ENCODE measurements around the gene MGAT4B.

MGAT4B gene

GRCh38 chr5:179769796-179770195 is 36.9 kb downstream of the MGAT4B start:
- H3K27ac ChIP-seq (ENCODE audit: low read depth, low read length): no peak overlapping the region
- 0 out of 2 replicates have a peak, but pooled peaks cover 5% of the 10 kb centered on the region for H3K36me3 ChIP-seq (ENCODE audit: low read length)
- H3F3A ChIP-seq (ENCODE audit: insufficient read depth): no peaks in the 10 kb centered on the region
- no peaks in the 10 kb centered on the region for H3K27me3 ChIP-seq (ENCODE audit: low read length)
- no peaks in the 10 kb centered on the region for H3K9me2 ChIP-seq (replicated peaks; ENCODE audit: insufficient read depth, low read length)
- no peaks in the 10 kb centered on the region for H3K9me3 ChIP-seq (ENCODE audit: insufficient read depth, low read length)
- H3K9ac ChIP-seq (ENCODE audit: low read length): no peak overlapping the region
- no peak overlapping the region for H3K4me3 ChIP-seq (ENCODE audit: insufficient read depth, low read length, poor library complexity, severe bottlenecking)
- TF ChIP-seq, protein P1, sequence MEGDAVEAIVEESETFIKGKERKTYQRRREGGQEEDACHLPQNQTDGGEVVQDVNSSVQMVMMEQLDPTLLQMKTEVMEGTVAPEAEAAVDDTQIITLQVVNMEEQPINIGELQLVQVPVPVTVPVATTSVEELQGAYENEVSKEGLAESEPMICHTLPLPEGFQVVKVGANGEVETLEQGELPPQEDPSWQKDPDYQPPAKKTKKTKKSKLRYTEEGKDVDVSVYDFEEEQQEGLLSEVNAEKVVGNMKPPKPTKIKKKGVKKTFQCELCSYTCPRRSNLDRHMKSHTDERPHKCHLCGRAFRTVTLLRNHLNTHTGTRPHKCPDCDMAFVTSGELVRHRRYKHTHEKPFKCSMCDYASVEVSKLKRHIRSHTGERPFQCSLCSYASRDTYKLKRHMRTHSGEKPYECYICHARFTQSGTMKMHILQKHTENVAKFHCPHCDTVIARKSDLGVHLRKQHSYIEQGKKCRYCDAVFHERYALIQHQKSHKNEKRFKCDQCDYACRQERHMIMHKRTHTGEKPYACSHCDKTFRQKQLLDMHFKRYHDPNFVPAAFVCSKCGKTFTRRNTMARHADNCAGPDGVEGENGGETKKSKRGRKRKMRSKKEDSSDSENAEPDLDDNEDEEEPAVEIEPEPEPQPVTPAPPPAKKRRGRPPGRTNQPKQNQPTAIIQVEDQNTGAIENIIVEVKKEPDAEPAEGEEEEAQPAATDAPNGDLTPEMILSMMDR (IDR thresholded peaks at IDR 0.05; ENCODE audit: insufficient read depth, low read length, poor library complexity, severe bottlenecking): no peak
- TF ChIP-seq EZH2phosphoT487 (conservative IDR thresholded peaks at IDR 0.05; ENCODE audit: low read length): no peak
- H3K4me2 ChIP-seq (ENCODE audit: low read depth, low read length, poor library complexity, severe bottlenecking): no peak overlapping the region
- no peaks in the 10 kb centered on the region for H4K20me1 ChIP-seq (ENCODE audit: low read depth, low read length)
- peaks cover 18% of the 10 kb centered on the region; the same call in 1 of the 2 replicates for H3K79me2 ChIP-seq (ENCODE audit: insufficient read depth, low read length)
- H2AFZ ChIP-seq (ENCODE audit: low read depth, low read length, severe bottlenecking): no peak overlapping the region

DNA sequence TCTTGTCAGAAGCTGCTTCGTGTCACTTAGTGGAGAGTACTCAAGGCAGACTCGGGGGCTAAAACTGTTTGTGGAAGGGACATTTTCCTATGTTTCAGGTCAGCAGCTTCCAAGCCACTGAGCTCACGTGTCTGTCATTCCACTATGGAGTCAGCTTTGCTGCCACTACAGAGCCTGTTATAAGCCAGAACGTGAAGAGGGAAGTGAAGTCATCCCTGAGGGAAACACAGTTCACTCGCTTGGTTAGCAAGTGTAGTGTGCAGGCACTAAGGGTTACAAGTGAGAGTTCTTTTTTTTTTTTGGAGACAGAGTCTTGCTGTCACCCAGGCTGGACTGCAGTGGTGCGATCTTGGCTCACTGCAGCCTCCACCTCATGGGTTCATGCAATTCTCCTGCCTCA is 37.4 kb downstream of the MGAT4B start:
- no peak overlapping the region for H3K9ac ChIP-seq (ENCODE audit: low read length)
- no peaks in the 10 kb centered on the region for H4K20me1 ChIP-seq (ENCODE audit: low read depth, low read length)
- TF ChIP-seq EZH2phosphoT487 (conservative IDR thresholded peaks at IDR 0.05; ENCODE audit: low read length): no peak
- TF ChIP-seq, protein P1 (IDR thresholded peaks at IDR 0.05; ENCODE audit: insufficient read depth, low read length, poor library complexity, severe bottlenecking): no peak
- no peaks in the 10 kb centered on the region for H3F3A ChIP-seq (ENCODE audit: insufficient read depth)
- H3K4me3 ChIP-seq (ENCODE audit: insufficient read depth, low read length, poor library complexity, severe bottlenecking): no peak overlapping the region
- no peaks in the 10 kb centered on the region for H3K9me2 ChIP-seq (replicated peaks; ENCODE audit: insufficient read depth, low read length)
- no peak overlapping the region for H3K27ac ChIP-seq (ENCODE audit: low read depth, low read length)
- H3K79me2 ChIP-seq (ENCODE audit: insufficient read depth, low read length): peaks cover 18% of the 10 kb centered on the region; the same call in 1 of the 2 replicates
- H3K4me2 ChIP-seq (ENCODE audit: low read depth, low read length, poor library complexity, severe bottlenecking): no peak overlapping the region
- no peak overlapping the region for H2AFZ ChIP-seq (ENCODE audit: low read depth, low read length, severe bottlenecking)
- H3K27me3 ChIP-seq (ENCODE audit: low read length): no peaks in the 10 kb centered on the region
- no peaks in the 10 kb centered on the region for H3K9me3 ChIP-seq (ENCODE audit: insufficient read depth, low read length)
- H3K36me3 ChIP-seq (ENCODE audit: low read length): 0 out of 2 replicates have a peak, but pooled peaks cover 5% of the 10 kb centered on the region

GRCh38 chr5:179768326-179769085 is 38.2 kb downstream of the MGAT4B start:
- H3K9me2 ChIP-seq (replicated peaks; ENCODE audit: insufficient read depth, low read length): no peaks in the 10 kb centered on the region
- H3K9me3 ChIP-seq (ENCODE audit: insufficient read depth, low read length): no peaks in the 10 kb centered on the region
- no peaks in the 10 kb centered on the region for H3F3A ChIP-seq (ENCODE audit: insufficient read depth)
- no peak overlapping the region for H3K9ac ChIP-seq (ENCODE audit: low read length)
- H3K4me3 ChIP-seq (ENCODE audit: insufficient read depth, low read length, poor library complexity, severe bottlenecking): no peak overlapping the region
- 0 out of 2 replicates have a peak, but pooled peaks cover 5% of the 10 kb centered on the region for H4K20me1 ChIP-seq (ENCODE audit: low read depth, low read length)
- H3K4me2 ChIP-seq (ENCODE audit: low read depth, low read length, poor library complexity, severe bottlenecking): no peak overlapping the region
- H3K27ac ChIP-seq (ENCODE audit: low read depth, low read length): no peak overlapping the region
- H2AFZ ChIP-seq (ENCODE audit: low read depth, low read length, severe bottlenecking): no peak overlapping the region
- TF ChIP-seq, protein P1 (IDR thresholded peaks at IDR 0.05; ENCODE audit: insufficient read depth, low read length, poor library complexity, severe bottlenecking): no peak
- TF ChIP-seq EZH2phosphoT487 (conservative IDR thresholded peaks at IDR 0.05; ENCODE audit: low read length): no peak
- no peaks in the 10 kb centered on the region for H3K27me3 ChIP-seq (ENCODE audit: low read length)
- 0 out of 2 replicates have a peak, but pooled peaks cover 5% of the 10 kb centered on the region for H3K36me3 ChIP-seq (ENCODE audit: low read length)
- H3K79me2 ChIP-seq (ENCODE audit: insufficient read depth, low read length): peaks cover 25% of the 10 kb centered on the region
